Gastroesophageal sphincter (tissue), 3 donors: Measurements from ENCODE around the gene RGS7BP.

ENCODE experiments used
- CTCF ChIP-seq, 4 experiments: fragments of 200-600 bp in 2 of 4; fragments of 450-650 bp in 2 of 4; sonication (generic) in 1 of 4; IDR thresholded peaks; one replicate each; pipeline ENCODE4 v1.5.1; 2017 to 2019; ENCODE audit warnings: antibody characterized with exemption in 4 of 4, mild to moderate bottlenecking in 2 of 4, moderate library complexity in 2 of 4
- POLR2A ChIP-seq, 2 donors: fragments of 450-650 bp; IDR thresholded peaks; one replicate each; pipeline ENCODE4 v1.6.1; 2017; ENCODE audit warnings: antibody characterized with exemption in 2 of 2, mild to moderate bottlenecking in 2 of 2, moderate library complexity in 1 of 2
- POLR2AphosphoS5 ChIP-seq: sonication (generic); formaldehyde crosslinking; IDR thresholded peaks from one replicate; pipeline ENCODE4 v1.6.1; 2017; ENCODE audit warnings: antibody characterized with exemption

- TF ChIP-seq CTCF (IDR thresholded peaks at IDR 0.05) (no peak), POLR2A (IDR thresholded peaks at IDR 0.05) (no peak), POLR2AphosphoS5 (no peak)
These were observed 60.6 kb downstream of the RGS7BP start for GRCh38 chr5:64566310-64566916.
